ENCODE results near the gene FAM43B. TPM values are rescaled to one million over a fixed set of nuclear protein-coding genes. Genes with fewer than 3 reads are reported as not detected.

Gene FAM43B
- total and polyA plus RNA-seq, 2 experiments from 2014 or later = 0.66 to 3.0 TPM

- no peak overlapping the region for H3K27ac ChIP-seq (ENCODE audit: low read depth)
- H3K4me2 ChIP-seq = no peak overlapping the region
- TF ChIP-seq STAT1 (IDR thresholded peaks at IDR 0.05; ENCODE audit: unreplicated experiment) (no peak), ZNF331 (CRISPR knock-in tag; IDR thresholded peaks at IDR 0.05; ENCODE audit: low read depth) (no peak), ZNF462 (CRISPR knock-in tag; IDR thresholded peaks at IDR 0.05) (no peak), EZH2 (IDR thresholded peaks at IDR 0.05; ENCODE audit: low read depth, unreplicated experiment) (no peak), CTCF (conservative IDR thresholded peaks at IDR 0.05; ENCODE audit: low read depth in 2 of 2) (no peak), NANOG (IDR thresholded peaks at IDR 0.05; ENCODE audit: borderline replicate concordance) (no peak), EZH2phosphoT487 (IDR thresholded peaks at IDR 0.05; ENCODE audit: unreplicated experiment) (no peak), JUNB (IDR thresholded peaks at IDR 0.05; ENCODE audit: unreplicated experiment) (no peak), REST (IDR thresholded peaks at IDR 0.05; ENCODE audit: unreplicated experiment) (no peak), ETS1 (IDR thresholded peaks at IDR 0.05) (no peak), ZNF114 (CRISPR knock-in tag; IDR thresholded peaks at IDR 0.05) (no peak)
- peaks cover 6% of the 10 kb centered on the region; the same call in 2 of the 3 replicates for H3K4me1 Mint-ChIP-seq
- no peak overlapping the region for H3K27ac Mint-ChIP-seq
- H3K36me3 Mint-ChIP-seq (ENCODE audit: low read depth) = no peaks in the 10 kb centered on the region
- H3K27me3 Mint-ChIP-seq (ENCODE audit: insufficient read depth, low read depth, poor library complexity) = peaks cover 28% of the 10 kb centered on the region
- H3F3A ChIP-seq (replicated peaks; ENCODE audit: low read depth) = 0 out of 2 replicates have a peak, but pooled peaks cover 3% of the 10 kb centered on the region
- H3K4me3 Mint-ChIP-seq = no peak overlapping the region
- no peak for ATAC-seq
- no peak overlapping the region for H3K4me3 ChIP-seq
- peaks cover 37% of the 10 kb centered on the region for H3K27me3 ChIP-seq (ENCODE audit: insufficient read depth)
- H3K4me1 ChIP-seq (ENCODE audit: insufficient read depth) = peaks cover 3% of the 10 kb centered on the region; the same call in 1 of the 2 replicates
- no peaks in the 10 kb centered on the region for H4K20me1 ChIP-seq (replicated peaks; ENCODE audit: insufficient read depth)
- H3K9me2 ChIP-seq (ENCODE audit: insufficient read depth) = no peaks in the 10 kb centered on the region
- DNase-seq (ENCODE audit: low spot score) = no peak
- H2AFZ ChIP-seq = no peak overlapping the region
- no peaks in the 10 kb centered on the region for H3K9me3 Mint-ChIP-seq
- no peaks in the 10 kb centered on the region for H3K36me3 ChIP-seq (ENCODE audit: insufficient read depth)
- no peaks in the 10 kb centered on the region for H3K79me2 ChIP-seq (replicated peaks; ENCODE audit: insufficient read depth)
These were observed 5.8 kb downstream of the FAM43B start for GRCh38 chr1:20558191-20558590.
